ENCODE data around the gene SVIL. TPM values are rescaled to one million over a fixed set of nuclear protein-coding genes. Genes with fewer than 3 reads are reported as not detected.

Gene SVIL
- total RNA-seq, 2 experiments from 2014 or later: 7.0 to 8.3 TPM

DNA sequence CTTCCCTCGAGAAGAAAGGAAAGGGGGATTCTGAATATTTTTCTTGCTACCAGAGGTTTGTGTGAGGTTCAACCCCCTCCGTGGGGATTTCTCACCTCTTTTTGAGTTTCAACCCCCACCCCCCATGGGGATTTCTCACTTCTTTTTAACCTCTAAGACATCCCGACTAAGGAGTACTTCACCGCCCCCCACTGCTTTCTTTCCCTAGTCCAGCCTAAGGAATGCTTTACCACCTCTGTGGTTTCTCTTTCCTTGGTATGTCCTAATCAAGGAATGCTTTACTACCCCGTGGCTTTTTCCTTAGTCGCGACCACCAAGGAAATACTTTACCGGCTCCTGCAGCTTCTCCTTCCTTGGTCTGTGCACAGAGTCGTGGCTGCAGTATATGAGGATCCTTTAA is 196.5 kb downstream of the SVIL start:
- intact Hi-C loops (cut with micrococcal nuclease): no loop called here
- Mint-ChIP-seq H3K27me3 (ENCODE audit: low read depth) (no peaks in the 10 kb centered on the region), H3K4me1 (ENCODE audit: low read depth) (peaks cover 2% of the 10 kb centered on the region), H3K36me3 (ENCODE audit: low read depth) (peaks cover 29% of the 10 kb centered on the region), H3K27ac (no peak overlapping the region), H3K4me3 (no peak overlapping the region), H3K9me3 (peaks cover 16% of the 10 kb centered on the region)
- CTCF ChIA-PET: no interaction called here
- DNase-seq: no peak

DNA sequence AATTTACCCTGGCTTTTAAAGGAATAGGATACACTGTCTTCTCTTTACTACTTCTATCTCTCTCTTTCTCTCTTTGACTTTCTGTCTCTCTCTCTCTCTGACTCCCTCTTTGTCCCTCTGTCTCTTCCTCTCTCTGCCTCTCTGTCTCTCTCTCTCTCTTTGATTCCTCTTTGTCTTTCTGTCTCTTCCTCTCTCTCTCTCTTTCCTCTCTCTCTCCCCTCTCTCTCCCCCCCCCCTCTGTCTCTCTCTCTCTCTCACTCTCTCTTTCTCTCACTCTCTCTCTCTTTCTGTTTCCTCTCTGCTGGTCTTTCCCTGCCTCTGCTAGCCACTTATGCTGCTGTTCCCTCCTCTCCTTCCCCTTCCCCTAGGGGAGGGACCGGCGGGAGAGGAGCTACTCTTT is 196.9 kb downstream of the SVIL start:
- Mint-ChIP-seq H3K36me3 (ENCODE audit: low read depth) (peaks cover 29% of the 10 kb centered on the region), H3K4me3 (no peak overlapping the region), H3K9me3 (peaks cover 16% of the 10 kb centered on the region), H3K27ac (no peak overlapping the region), H3K27me3 (ENCODE audit: low read depth) (no peaks in the 10 kb centered on the region), H3K4me1 (ENCODE audit: low read depth) (peaks cover 2% of the 10 kb centered on the region)
- intact Hi-C loops (cut with micrococcal nuclease): no loop called here
- no peak for DNase-seq
- CTCF ChIA-PET: no interaction called here

DNA sequence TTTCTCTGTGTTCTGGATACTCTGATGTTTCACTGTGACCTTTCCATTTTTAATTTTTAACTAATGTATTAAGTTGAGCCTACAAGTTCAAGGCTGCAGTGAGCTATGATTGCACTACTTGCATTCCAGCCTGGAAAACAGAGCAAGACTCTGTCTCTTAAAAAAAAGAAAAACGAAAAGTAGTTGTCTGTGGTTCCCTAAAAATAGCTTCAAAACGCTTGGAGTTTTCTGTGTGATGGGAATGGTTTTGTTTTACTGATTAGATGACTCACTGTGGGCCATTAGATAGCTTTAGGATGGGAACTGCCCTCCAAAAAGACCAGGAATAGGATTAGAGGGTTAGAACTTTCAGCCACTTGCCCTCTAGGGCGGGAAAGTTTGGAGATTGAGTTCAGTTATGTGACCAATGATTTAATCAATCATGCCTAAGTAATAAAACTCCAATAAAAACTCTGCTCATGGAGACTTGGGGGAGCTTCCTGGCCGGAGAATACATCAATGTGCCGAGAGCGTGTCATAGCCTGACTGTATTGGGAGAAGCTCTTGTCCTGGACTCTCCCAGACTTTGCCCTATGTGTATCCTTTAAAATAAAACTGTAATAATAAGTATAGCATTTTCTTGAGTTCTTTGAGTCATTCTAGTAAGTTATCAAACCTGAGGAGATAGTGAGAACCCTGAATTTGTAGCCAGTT is 198.8 kb downstream of the SVIL start:
- CTCF ChIA-PET: interaction anchor here (0.5 kb wide), 1 partner anchor 886 kb away, joined by 3 read pairs; no protein-coding TSS in a partner anchor
- Mint-ChIP-seq H3K4me3 (no peak overlapping the region), H3K27me3 (ENCODE audit: low read depth) (no peaks in the 10 kb centered on the region), H3K9me3 (peaks cover 16% of the 10 kb centered on the region), H3K4me1 (ENCODE audit: low read depth) (peaks cover 4% of the 10 kb centered on the region), H3K27ac (no peak overlapping the region), H3K36me3 (ENCODE audit: low read depth) (peaks cover 29% of the 10 kb centered on the region)
- intact Hi-C loops (cut with micrococcal nuclease): no loop called here
- DNase-seq: no peak

DNA sequence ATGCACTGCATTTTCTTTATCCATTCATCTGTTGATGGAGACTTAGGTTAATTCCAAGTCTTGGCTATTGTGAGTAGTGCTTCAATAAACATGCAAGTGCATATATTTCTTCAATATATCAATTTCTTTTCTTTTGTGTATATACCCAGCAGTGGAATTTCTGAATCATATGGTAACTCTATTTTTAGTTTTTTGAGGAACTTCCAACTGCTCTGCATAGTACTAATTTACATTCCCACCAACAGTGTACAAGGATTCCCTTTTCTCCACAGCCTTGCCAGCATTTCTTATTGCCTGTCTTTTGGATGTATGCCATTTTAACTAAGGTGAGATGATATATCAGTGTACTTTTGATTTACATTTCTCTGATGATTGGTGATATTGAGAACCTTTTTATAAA is 200.7 kb downstream of the SVIL start:
- no peaks in the 10 kb centered on the region for H3K27me3 Mint-ChIP-seq (ENCODE audit: low read depth)
- DNase-seq: no peak
- H3K9me3 Mint-ChIP-seq: peaks cover 13% of the 10 kb centered on the region
- H3K4me1 Mint-ChIP-seq (ENCODE audit: low read depth): peaks cover 4% of the 10 kb centered on the region
- intact Hi-C loops (cut with micrococcal nuclease): no loop called here
- no peak overlapping the region for H3K27ac Mint-ChIP-seq
- CTCF ChIA-PET: interaction anchor here (0.6 to 1.5 kb wide), 2 partner anchors 10 to 156 kb away, joined by 3 read pairs; no protein-coding TSS in a partner anchor
- peaks cover 25% of the 10 kb centered on the region for H3K36me3 Mint-ChIP-seq (ENCODE audit: low read depth)
- H3K4me3 Mint-ChIP-seq: no peak overlapping the region

DNA sequence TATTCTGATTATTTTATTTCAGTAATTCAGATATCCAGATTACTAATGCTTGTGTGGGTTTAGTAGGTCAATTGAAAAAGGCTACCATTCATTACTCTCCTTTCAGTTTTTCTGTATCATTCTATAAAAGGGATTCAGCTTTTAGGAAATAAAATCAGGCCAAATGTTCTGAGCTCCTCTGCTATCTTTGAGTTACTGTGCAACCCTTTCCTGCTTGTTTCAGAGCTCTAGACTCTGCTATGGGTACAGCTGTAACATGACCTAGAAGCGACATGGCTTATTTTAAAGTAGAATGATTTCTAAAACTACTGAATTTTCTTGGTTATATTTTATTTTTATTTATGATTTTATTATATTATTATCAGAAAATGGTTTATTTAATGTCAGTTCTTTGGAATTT is 203.1 kb downstream of the SVIL start:
- H3K36me3 Mint-ChIP-seq (ENCODE audit: low read depth): peaks cover 14% of the 10 kb centered on the region
- H3K9me3 Mint-ChIP-seq: no peaks in the 10 kb centered on the region
- no peak overlapping the region for H3K27ac Mint-ChIP-seq
- H3K4me1 Mint-ChIP-seq (ENCODE audit: low read depth): peaks cover 4% of the 10 kb centered on the region
- no peak overlapping the region for H3K4me3 Mint-ChIP-seq
- no peak for DNase-seq
- CTCF ChIA-PET: interaction anchor here (1.0 to 3.2 kb wide), 2 partner anchors 17 to 45 kb away, joined by 3 to 8 read pairs; no protein-coding TSS in a partner anchor
- intact Hi-C loops (cut with micrococcal nuclease): no loop called here
- H3K27me3 Mint-ChIP-seq (ENCODE audit: low read depth): no peaks in the 10 kb centered on the region

DNA sequence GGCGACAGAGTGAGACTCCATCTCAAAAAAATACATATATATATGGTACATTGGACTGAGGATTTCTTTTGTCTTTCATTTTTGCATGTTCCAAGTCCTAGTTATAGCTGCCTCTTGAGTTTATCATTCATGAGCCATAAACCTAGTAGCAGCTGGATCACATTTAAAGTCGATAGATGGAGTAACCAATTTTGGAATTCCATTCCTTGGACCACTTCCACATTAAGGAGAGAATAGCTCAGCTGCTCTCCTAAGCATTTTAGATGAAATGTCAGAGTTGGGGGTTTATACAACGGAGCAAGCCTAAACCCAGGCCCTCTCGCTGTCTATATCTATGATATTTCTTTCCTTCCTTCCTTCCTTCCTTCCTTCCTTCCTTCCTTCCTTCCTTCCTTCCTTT is 204.7 kb downstream of the SVIL start:
- no peak for DNase-seq
- Mint-ChIP-seq H3K4me1 (ENCODE audit: low read depth) (peaks cover 4% of the 10 kb centered on the region), H3K4me3 (no peak overlapping the region), H3K27ac (no peak overlapping the region), H3K27me3 (ENCODE audit: low read depth) (no peaks in the 10 kb centered on the region), H3K9me3 (no peaks in the 10 kb centered on the region), H3K36me3 (ENCODE audit: low read depth) (peaks cover 10% of the 10 kb centered on the region)
- intact Hi-C loops (cut with micrococcal nuclease): no loop called here
- CTCF ChIA-PET: interaction anchor here (1.0 to 3.2 kb wide), 2 partner anchors 9 to 19 kb away, joined by 4 to 8 read pairs; no protein-coding TSS in a partner anchor

DNA sequence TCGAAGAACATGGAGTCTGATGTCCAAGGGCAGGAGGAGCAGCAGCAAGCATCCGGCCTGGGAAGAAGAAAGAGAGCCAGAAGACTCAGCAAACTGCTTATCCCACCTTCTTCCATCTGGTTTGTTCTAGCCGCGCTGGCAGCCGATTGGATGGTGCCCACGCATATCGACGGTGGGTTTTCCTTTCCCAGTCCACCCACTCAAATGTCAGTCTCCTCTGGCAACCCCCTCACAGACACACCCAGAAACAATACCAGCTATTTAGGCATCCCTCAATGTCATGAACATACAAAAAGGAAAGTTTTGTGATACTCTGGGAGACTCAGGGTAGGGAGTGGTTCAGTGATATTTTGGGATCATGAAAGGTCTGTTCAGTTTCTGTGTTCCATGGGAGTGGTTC is 206.3 kb downstream of the SVIL start:
- Mint-ChIP-seq H3K27ac (no peak overlapping the region), H3K4me3 (no peak overlapping the region), H3K9me3 (no peaks in the 10 kb centered on the region), H3K4me1 (ENCODE audit: low read depth) (peaks cover 3% of the 10 kb centered on the region), H3K36me3 (ENCODE audit: low read depth) (peaks cover 4% of the 10 kb centered on the region), H3K27me3 (ENCODE audit: low read depth) (no peaks in the 10 kb centered on the region)
- CTCF ChIA-PET: no interaction called here
- no peak for DNase-seq
- intact Hi-C loops (cut with micrococcal nuclease): no loop called here

DNA sequence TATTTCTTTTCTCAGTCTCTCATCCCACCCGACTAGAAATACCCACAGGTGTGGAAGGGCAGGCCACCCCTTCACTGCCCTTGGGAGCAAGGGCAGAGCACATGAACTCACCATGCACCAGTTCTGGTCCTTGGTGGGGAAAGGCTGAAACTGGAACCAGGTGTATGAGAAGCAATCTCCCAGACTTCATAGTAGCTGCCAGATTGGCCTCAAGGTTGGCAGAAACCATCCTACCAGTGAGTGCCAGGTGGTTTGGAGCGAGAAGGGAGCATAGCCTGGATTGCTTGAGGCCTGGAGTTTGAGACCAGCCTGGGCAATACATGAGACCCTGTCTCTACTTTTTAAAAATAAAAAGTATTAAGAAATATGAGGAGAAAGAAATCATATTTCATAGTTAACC is 207.1 kb downstream of the SVIL start:
- Mint-ChIP-seq H3K27me3 (ENCODE audit: low read depth) (no peaks in the 10 kb centered on the region), H3K4me1 (ENCODE audit: low read depth) (peaks cover 3% of the 10 kb centered on the region), H3K4me3 (no peak overlapping the region), H3K36me3 (ENCODE audit: low read depth) (peaks cover 4% of the 10 kb centered on the region), H3K9me3 (no peaks in the 10 kb centered on the region), H3K27ac (no peak overlapping the region)
- CTCF ChIA-PET: no interaction called here
- intact Hi-C loops (cut with micrococcal nuclease): loop anchor here (2.0 kb wide), 1 partner anchor 21 kb away; no protein-coding TSS in a partner anchor
- DNase-seq: no peak

DNA sequence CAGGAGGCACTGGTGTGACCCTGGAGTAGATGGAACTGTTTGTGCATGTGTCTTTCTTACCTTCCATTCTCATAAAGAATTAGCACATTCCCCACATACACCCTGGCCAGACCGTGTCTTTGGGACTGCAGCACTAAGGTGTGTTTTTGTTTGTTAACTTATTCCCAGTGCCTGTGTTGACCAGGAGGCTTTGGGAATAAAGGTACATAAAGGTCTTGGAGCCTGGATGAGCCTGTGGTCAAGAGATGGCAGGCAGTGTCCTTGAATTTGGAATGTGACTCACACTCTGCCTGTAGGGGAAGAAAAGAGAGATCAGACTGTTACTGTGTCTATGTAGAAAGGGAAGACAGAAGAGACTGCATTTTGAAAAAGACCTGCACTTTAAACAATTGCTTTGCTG is 208.4 kb downstream of the SVIL start:
- Mint-ChIP-seq H3K36me3 (ENCODE audit: low read depth) (peaks cover 12% of the 10 kb centered on the region), H3K4me3 (no peak overlapping the region), H3K9me3 (no peaks in the 10 kb centered on the region), H3K27me3 (ENCODE audit: low read depth) (no peaks in the 10 kb centered on the region), H3K27ac (no peak overlapping the region), H3K4me1 (ENCODE audit: low read depth) (peaks cover 3% of the 10 kb centered on the region)
- CTCF ChIA-PET: no interaction called here
- DNase-seq: no peak
- intact Hi-C loops (cut with micrococcal nuclease): loop anchor here (2.0 kb wide), 1 partner anchor 22 kb away; no protein-coding TSS in a partner anchor

DNA sequence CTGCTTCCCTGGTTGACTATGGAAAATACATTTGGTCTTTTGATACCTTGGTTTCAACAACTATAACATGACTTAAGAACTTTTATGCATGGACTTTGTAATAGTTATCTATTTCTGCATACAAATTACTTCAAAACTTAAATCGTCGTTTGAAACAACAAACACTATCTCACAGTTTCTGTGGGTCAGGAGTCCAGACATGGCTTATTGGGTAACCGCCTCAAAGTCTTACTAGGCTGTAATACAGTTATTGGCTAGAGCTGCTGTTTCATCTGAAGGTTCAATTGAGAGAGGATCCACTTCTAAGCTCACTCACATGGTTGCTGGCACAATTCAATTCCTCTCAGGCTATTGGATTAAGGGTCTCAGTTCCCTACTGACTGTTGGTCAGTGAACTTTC is 210.8 kb downstream of the SVIL start:
- CTCF ChIA-PET: interaction anchor here (0.6 to 1.9 kb wide), 4 partner anchors 11 to 72 kb away, joined by 3 to 6 read pairs (median 3); no protein-coding TSS in a partner anchor
- no peaks in the 10 kb centered on the region for H3K27me3 Mint-ChIP-seq (ENCODE audit: low read depth)
- H3K9me3 Mint-ChIP-seq: no peaks in the 10 kb centered on the region
- H3K36me3 Mint-ChIP-seq (ENCODE audit: low read depth): peaks cover 20% of the 10 kb centered on the region
- H3K4me3 Mint-ChIP-seq: no peak overlapping the region
- no peak overlapping the region for H3K27ac Mint-ChIP-seq
- DNase-seq: no peak
- intact Hi-C loops (cut with micrococcal nuclease): no loop called here
- no peaks in the 10 kb centered on the region for H3K4me1 Mint-ChIP-seq (ENCODE audit: low read depth)

DNA sequence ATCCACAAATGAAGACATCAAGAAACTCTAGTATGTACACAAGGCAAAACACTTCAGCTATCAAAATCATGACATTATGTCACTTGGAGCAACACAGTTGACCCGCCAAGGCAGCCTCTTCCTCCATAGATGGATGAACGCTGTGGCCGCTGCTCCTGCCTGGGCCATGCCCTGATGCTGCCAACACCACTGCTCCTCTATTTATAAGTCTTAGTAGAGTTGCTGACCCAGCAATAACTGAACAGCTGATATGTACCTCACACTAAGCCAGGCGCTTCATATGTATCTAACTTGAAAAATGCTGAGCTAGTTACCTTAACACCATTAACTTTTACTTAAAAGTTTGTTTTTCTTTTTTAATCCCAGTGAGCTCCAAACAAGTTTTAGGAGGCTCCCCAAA is 214.0 kb downstream of the SVIL start:
- CTCF ChIA-PET: interaction anchor here (1.2 to 1.3 kb wide), 3 partner anchors 9 to 76 kb away, joined by 3 to 5 read pairs (median 4); no protein-coding TSS in a partner anchor
- Mint-ChIP-seq H3K27ac (no peak overlapping the region), H3K4me3 (no peak overlapping the region)

DNA sequence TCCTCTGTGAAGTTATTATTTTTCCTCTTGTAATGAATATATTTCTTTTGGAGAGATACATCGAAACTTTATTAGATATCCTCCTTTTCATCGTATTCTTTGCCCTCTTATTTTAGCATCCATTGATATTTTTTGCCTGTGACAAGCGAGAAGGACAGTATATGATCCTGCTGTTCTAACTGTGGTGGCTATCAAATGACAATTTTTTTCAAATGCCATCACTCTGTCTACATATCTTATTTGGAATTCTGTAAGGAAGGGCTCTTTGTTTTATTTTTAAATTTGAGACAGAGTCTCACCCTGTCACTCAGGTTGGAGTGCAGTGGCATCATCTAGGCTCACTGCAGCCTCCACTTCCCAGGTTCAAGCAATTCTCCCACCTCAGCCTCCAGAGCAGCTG is 217.4 kb downstream of the SVIL start:
- Mint-ChIP-seq H3K4me1 (ENCODE audit: low read depth) (peaks cover 10% of the 10 kb centered on the region), H3K27me3 (ENCODE audit: low read depth) (no peaks in the 10 kb centered on the region), H3K9me3 (no peaks in the 10 kb centered on the region), H3K36me3 (ENCODE audit: low read depth) (peaks cover 31% of the 10 kb centered on the region), H3K4me3 (no peak overlapping the region), H3K27ac (no peak overlapping the region)
- DNase-seq: no peak
- CTCF ChIA-PET: interaction anchor here (1.3 kb wide), 1 partner anchor 25 kb away, joined by 4 read pairs; no protein-coding TSS in a partner anchor
- intact Hi-C loops (cut with micrococcal nuclease): no loop called here

More for the DNA sequence above, 214.0 kb downstream of the SVIL start:
- Mint-ChIP-seq H3K4me1 (ENCODE audit: low read depth) (no peaks in the 10 kb centered on the region), H3K9me3 (no peaks in the 10 kb centered on the region), H3K27me3 (ENCODE audit: low read depth) (no peaks in the 10 kb centered on the region), H3K36me3 (ENCODE audit: low read depth) (peaks cover 30% of the 10 kb centered on the region)
- DNase-seq: no peak
- intact Hi-C loops (cut with micrococcal nuclease): no loop called here

DNA sequence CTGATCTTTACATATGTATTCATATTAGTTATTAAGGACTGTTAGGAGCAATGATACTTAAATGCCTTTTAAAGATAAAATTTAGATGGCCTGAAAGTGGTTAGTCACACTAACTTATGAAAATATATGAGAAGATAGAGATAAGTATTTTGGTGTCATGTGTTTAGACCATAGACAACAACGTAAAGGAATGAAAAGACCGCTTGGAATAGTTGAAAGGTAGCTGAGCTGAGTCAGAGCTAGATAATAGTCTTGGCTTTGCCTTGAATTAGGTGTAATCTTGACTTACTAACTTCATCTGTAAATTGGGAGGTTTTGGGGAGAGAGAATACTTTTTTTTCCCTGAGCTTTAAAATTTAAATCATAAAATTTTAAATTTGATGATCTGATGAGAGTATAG is 218.9 kb downstream of the SVIL start:
- H3K4me1 Mint-ChIP-seq (ENCODE audit: low read depth): peaks cover 20% of the 10 kb centered on the region
- intact Hi-C loops (cut with micrococcal nuclease): no loop called here

More for the DNA sequence above, 218.9 kb downstream of the SVIL start:
- no peak overlapping the region for H3K27ac Mint-ChIP-seq
- H3K36me3 Mint-ChIP-seq (ENCODE audit: low read depth): peaks cover 23% of the 10 kb centered on the region
- H3K27me3 Mint-ChIP-seq (ENCODE audit: low read depth): no peaks in the 10 kb centered on the region
- H3K9me3 Mint-ChIP-seq: no peaks in the 10 kb centered on the region
- CTCF ChIA-PET: interaction anchor here (1.3 kb wide), 1 partner anchor 23 kb away, joined by 4 read pairs; no protein-coding TSS in a partner anchor
- no peak overlapping the region for H3K4me3 Mint-ChIP-seq
- no peak for DNase-seq

Measured in activated naive CD4-positive, alpha-beta T cell treated with anti-CD3 and anti-CD28 coated beads for 36 hours (primary cell).